HG02610 (cell line): ENCODE data around the gene SYNDIG1.

Experiments used
- ATAC-seq: cut with Tn5 transposase; IDR thresholded peaks from one replicate; pipeline ENCODE4 v1.9.1; 2021; ENCODE audit warnings: mild to moderate bottlenecking, moderate library complexity; ENCODE audit not compliant: unreplicated experiment

Gene SYNDIG1

DNA sequence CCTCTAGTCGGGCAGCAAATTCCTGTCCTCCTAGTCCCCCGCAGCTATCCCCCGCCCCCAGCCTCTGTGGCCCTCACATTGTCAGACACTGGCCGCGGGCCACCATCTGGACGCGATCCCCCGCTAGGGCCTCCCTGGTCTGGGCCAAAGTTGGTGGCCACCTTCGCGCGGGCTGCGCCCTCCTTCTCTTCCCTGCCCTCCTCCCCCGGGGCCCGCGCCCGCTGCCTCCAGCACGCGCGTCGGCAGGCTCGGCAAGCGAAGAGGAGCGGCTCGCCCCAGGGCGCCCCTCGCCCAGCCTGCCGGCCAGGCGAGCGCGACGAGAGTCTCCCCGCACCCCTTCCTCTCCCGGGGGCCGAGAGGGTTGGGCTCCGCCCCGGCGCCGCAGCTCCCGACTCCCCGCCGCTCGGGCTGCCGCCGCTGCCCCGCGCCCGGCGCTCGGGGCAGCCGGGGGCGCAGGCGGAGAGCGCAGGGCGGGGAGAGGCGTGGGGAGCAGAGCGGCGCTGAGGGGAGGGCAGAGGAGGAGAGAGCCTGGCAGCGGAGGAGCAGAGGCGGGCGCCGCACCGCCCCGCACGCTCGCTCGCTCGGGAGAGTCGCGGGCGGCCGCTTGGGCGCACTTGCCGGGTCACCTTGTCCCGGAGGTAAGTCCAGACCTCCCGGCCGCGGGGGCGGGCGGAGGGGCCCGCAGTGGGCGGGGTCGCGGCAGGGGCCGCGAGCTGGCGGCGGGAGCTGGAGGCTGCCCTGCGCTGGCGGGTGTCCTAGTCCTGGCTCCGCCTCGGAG is at the start of gene SYNDIG1:
TSS of gene SYNDIG1 (plus strand) at position 514 of the 778 bp plus-strand sequence. CDS start 73,469 bp downstream, outside the sequence.
- no peak for ATAC-seq

DNA sequence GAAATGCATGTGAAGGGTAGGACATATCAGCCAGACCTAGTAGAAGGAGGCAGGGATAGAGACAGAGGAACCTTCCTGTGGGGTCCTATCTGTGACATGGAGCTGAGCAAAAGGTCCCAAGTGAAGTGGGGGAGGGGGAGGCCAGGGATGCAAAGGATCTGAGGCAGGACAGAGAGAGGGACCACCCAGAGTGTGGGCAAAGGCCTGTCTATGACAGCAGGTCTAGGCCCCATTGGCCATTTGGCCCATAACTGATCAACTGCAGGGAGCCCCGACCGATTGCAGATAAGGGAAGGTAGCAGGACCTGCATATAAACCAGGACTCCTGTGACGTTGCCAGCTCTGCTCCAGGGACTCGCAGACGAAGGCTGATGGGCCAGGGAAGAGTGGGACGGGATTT is 49.6 kb upstream of the SYNDIG1 start:
- no peak for ATAC-seq

DNA sequence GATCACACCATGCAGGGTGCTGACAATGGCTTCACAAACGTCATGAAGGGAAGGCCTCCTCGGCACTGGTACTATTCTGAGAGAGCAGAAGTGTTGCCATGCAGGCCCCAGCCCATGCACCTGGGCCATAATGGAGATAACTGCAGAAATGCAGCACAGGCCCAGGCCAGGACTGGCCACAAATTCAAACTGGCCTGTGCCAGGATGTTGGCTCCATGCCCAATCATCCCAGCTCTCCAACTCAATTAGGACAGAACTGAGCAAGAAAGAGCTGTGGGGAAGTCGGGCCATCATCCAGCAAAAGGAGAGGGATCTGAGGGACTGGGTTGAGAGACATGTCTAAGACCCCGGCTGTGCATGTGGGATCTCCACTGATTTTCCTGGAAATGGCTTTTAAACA is 48.9 kb upstream of the SYNDIG1 start:
- ATAC-seq: no peak

DNA sequence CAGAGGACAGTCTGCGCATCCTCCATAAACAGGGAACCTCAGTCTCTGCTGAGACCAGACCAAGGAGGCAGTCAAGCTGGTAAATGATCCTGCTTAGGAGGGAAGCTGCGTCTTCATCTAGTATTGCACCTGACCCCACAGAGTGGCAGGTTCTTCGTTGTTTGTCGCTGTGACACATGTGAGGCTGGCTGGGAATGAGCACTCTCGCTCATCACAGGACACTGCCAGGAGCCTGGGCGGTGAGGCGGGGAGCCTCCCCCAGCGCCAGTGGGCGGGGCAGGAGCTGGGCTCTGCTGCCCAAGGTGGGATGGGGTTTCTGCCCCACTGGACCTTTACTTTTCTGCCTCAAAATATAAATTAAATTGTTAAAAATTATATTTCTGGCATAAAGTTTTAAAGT is 48.4 kb upstream of the SYNDIG1 start:
- no peak for ATAC-seq

GRCh38 chr20:24422091-24422760 is 47.2 kb upstream of the SYNDIG1 start:
- ATAC-seq: no peak

- no peak for ATAC-seq
Observed at GRCh38 chr20:24423390-24424313, 45.8 kb upstream of the SYNDIG1 start.

- no peak for ATAC-seq
Observed at GRCh38 chr20:24425523-24426135, 43.8 kb upstream of the SYNDIG1 start.

DNA sequence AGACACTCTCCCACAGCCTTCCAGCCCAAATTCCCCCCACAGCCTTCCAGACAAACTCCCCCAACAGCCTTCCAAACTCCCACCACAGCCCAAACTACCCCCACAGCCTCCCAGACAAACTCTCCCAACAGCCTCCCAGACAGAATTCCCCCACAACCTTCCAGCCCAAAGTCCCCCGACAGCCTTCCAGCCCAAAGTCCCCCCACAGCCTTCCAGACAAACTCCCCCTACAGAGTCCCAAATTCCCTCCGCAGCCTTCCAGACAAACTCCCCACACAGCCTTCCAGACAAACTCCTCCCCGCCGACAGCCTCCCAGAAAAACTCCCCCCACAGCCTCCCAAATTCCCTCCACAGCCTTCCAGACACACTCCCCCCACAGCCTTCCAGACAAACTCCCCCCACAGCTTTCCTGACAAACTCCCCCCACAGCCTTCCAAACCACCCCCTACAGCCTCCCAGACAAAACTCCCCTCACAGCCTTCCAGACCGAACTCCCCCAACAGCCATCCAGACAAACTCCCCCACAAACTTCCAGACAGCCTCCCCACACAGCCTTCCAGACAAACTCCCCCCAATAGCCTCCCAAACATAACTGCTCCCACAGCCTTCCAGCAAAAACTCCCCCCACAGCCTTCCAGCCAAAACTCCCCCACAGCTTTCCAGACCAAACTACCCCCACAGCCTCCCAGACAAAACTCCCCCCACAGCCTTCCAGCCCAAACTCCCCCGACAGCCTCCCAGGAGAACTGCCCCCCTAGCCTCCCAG is 38.0 kb upstream of the SYNDIG1 start:
- no peak for ATAC-seq

DNA sequence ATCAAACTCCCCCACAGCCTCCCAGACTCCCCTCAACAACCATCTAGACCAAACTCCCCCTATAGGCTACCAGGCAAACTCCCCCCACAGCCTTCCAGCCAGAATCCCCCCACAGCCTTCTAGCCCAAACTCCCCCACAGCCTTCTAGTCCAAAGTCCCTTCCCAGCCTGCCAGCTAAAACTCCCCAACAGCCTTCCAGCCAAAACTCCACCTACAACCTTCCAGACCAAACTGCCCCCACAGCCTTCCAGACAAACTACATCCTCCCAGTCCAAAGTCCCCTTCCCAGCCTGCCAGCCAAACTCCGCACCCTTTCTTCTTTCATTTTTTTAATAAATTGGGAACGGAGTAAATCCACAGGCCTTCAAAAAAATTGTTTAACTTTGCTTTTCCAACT is 37.4 kb upstream of the SYNDIG1 start:
- no peak for ATAC-seq

GRCh38 chr20:24436160-24436559 is 33.3 kb upstream of the SYNDIG1 start:
- no peak for ATAC-seq

GRCh38 chr20:24437196-24438082 is 32.0 kb upstream of the SYNDIG1 start:
- no peak for ATAC-seq

GRCh38 chr20:24438331-24438730 is 31.1 kb upstream of the SYNDIG1 start:
- ATAC-seq: no peak

- ATAC-seq: no peak
Observed at GRCh38 chr20:24439737-24440387, 29.6 kb upstream of the SYNDIG1 start.

GRCh38 chr20:24441661-24442060 is 27.8 kb upstream of the SYNDIG1 start:
- no peak for ATAC-seq

DNA sequence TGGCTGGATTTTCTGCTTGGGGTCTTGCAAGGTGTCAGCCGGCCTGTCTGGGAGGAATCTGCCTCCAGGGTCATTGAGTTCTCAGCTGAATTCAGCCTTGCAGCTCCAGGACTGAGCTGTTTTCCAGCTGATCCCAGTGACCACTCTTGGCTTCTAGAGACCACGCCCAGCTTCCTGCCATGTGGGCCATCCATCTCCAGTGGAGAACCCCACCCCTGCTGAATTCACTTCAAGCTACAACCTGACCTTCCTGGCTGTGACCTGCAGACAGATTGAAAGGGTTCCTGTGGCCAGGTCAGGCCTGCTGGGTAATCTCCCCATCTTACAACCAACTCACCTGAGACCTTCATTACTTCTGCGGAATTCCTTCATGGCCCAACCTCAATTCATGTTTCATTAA is 26.5 kb upstream of the SYNDIG1 start:
- ATAC-seq: no peak

DNA sequence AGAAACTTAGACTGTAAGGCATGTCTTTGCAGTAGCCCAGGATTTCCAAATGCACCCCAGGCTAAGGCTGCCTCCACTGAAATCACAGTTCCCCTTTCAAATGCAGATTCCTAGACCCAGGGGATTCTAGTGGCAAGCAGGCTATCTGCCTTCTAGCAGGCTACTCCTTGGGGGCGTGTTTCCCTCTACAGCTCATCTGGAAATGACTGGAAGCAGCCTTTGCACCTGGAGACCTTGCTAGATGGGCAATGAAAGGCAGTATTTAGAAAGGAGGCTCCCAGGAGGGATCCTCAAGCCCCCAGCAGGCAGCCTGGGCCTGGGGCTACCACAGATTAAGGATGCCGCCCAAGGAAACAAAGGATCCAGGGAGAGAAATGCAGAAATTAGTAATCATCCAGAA is 26.0 kb upstream of the SYNDIG1 start:
- ATAC-seq: no peak

DNA sequence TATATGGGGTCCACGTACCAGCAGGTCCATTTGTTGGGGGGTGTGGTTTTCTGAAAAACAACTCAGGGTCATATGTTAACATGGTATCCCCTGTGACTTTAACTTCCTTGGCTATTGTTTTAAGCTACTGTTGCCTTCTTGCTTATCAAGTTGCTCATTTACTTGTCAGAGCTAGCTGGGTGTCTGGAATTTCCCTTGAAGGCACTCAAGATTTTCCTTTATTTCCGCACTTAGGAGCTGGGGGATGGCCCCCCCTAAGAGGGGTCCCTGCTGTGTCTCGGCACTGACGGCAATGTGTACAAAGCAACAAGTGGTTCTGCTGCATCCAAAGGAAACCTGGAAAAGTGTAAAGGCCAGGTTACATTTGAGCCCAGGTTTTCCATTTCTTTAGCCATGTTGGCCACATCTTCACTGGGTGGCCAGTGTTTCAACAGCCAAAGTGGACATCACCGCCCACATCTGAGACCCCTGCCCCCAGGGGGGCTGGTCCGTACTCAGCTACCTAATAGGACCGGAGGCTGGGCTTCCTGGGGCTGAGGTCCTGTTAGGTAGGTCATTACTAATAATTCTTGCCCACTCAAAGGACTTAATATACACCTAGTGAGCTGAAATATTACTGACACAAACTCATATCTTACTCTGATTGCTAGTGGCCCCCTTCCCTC is 24.8 kb upstream of the SYNDIG1 start:
- ATAC-seq: no peak

GRCh38 chr20:24445510-24446170 is 23.8 kb upstream of the SYNDIG1 start:
- ATAC-seq: no peak
